ENCODE data around the gene ZFPM1.

- TF ChIP-seq POLR2A (IDR thresholded peaks at IDR 0.05), result no peak
- no peak for TF ChIP-seq CTCF (IDR thresholded peaks at IDR 0.05)
Observed at GRCh38 chr16:88464447-88465318, 11.6 kb downstream of the ZFPM1 start.

All from body of pancreas (tissue), 4 donors.